Measurements from ENCODE around the gene MIPEP. TPM values are rescaled to one million over a fixed set of nuclear protein-coding genes. Genes with fewer than 3 reads are reported as not detected.

MIPEP gene
- total RNA-seq, 1 donor from 2014 or later: 11.2 TPM

GRCh38 chr13:23688336-23688735 is 200.9 kb downstream of the MIPEP start:
- intact Hi-C loops (cut with micrococcal nuclease): no loop called here

- intact Hi-C loops (cut with micrococcal nuclease): no loop called here
Observed at GRCh38 chr13:23687614-23688013, 201.6 kb downstream of the MIPEP start.

- intact Hi-C loops (cut with micrococcal nuclease): no loop called here
Observed at GRCh38 chr13:23686948-23687347, 202.3 kb downstream of the MIPEP start.

GRCh38 chr13:23685416-23685815 is 203.8 kb downstream of the MIPEP start:
- intact Hi-C loops (cut with micrococcal nuclease): no loop called here

- intact Hi-C loops (cut with micrococcal nuclease): no loop called here
Observed at GRCh38 chr13:23684647-23685046, 204.6 kb downstream of the MIPEP start.

GRCh38 chr13:23683084-23683483 is 206.1 kb downstream of the MIPEP start:
- intact Hi-C loops (cut with micrococcal nuclease): no loop called here

- intact Hi-C loops (cut with micrococcal nuclease): no loop called here
Observed at GRCh38 chr13:23680845-23681669, 208.1 kb downstream of the MIPEP start.

Other genes with a start within 250 kb of the MIPEP start
- 0.18 TPM in 1 of 2 replicates, not detected in the other for gene C1QTNF9B, start 8.1 kb upstream of the MIPEP start, total RNA-seq